HG03097 (cell line): ENCODE results near the gene ITPK1.
"Not testable (repeated sequence)": the region's sequence is repeated elsewhere in the genome, so short reads cannot be mapped to it uniquely, and the experiment has no call there.

Source experiments
- ATAC-seq: cut with Tn5 transposase; IDR thresholded peaks from one replicate; pipeline ENCODE4 v1.9.1; 2021; ENCODE audit not compliant: unreplicated experiment, low FRiP score

The ITPK1 gene

GRCh38 chr14:93106541-93107156 lies 9.1 kb downstream of the ITPK1 start:
- no peak for ATAC-seq

GRCh38 chr14:93105856-93106255 lies 9.9 kb downstream of the ITPK1 start:
- ATAC-seq: not testable (repeated sequence)

- no peak for ATAC-seq
These were observed 10.4 kb downstream of the ITPK1 start for GRCh38 chr14:93105362-93105761.

GRCh38 chr14:93104961-93105360 lies 10.8 kb downstream of the ITPK1 start:
- ATAC-seq: no peak

GRCh38 chr14:93103392-93104080 lies 12.2 kb downstream of the ITPK1 start:
- peak; percentile 93 for ATAC-seq

GRCh38 chr14:93102141-93102540 lies 13.6 kb downstream of the ITPK1 start:
- ATAC-seq: no peak

- no peak for ATAC-seq
These were observed 14.5 kb downstream of the ITPK1 start for GRCh38 chr14:93101181-93101580.

- no peak for ATAC-seq
These were observed 15.2 kb downstream of the ITPK1 start for GRCh38 chr14:93100570-93100969.

- no peak for ATAC-seq
These were observed 15.6 kb downstream of the ITPK1 start for GRCh38 chr14:93100100-93100499.

GRCh38 chr14:93099643-93100042 lies 16.1 kb downstream of the ITPK1 start:
- ATAC-seq: no peak

- ATAC-seq: no peak
These were observed 16.5 kb downstream of the ITPK1 start for GRCh38 chr14:93099196-93099595.

GRCh38 chr14:93096691-93097322 lies 18.9 kb downstream of the ITPK1 start:
- no peak for ATAC-seq

GRCh38 chr14:93095742-93096510 lies 19.8 kb downstream of the ITPK1 start:
- ATAC-seq: no peak

- no peak for ATAC-seq
These were observed 21.4 kb downstream of the ITPK1 start for GRCh38 chr14:93094121-93094918.

- no peak for ATAC-seq
These were observed 22.8 kb downstream of the ITPK1 start for GRCh38 chr14:93092606-93093556.

- no peak for ATAC-seq
These were observed 24.1 kb downstream of the ITPK1 start for GRCh38 chr14:93091666-93092065.

- ATAC-seq: no peak
These were observed 24.7 kb downstream of the ITPK1 start for GRCh38 chr14:93090826-93091555.

- ATAC-seq: no peak
These were observed 26.0 kb downstream of the ITPK1 start for GRCh38 chr14:93089521-93090269.
